ENCODE measurements around the gene ATF4. TPM values are rescaled to one million over a fixed set of nuclear protein-coding genes. Genes with fewer than 3 reads are reported as not detected.

Gene ATF4
- total and polyA plus RNA-seq, 2 of the 8 experiments (the other 6 are each of a cell fraction or from before 2014, with no cell fraction given): 553 to 704 TPM

- H2BK20ac ChIP-seq (ENCODE audit: low read length): no peak overlapping the region
- no peak overlapping the region for H2BK5ac ChIP-seq (ENCODE audit: low read depth, low read length)
- H3K4ac ChIP-seq (replicated peaks; ENCODE audit: insufficient read length, low read depth, low read length): no peak overlapping the region
- FAIRE-seq (no peak), DNase-seq (ENCODE audit: low read depth in 1 of 2, low spot score in 2 of 2) (no peak)
- peaks cover 0 to 14% of the 10 kb centered on the region in 2 experiments; a peak in 2 of 4 replicates for H3K79me2 ChIP-seq (ENCODE audit: control insufficient read depth in 1 of 2, insufficient read depth in 2 of 2, low read length in 2 of 2)
- ChIA-PET CTCF (ENCODE audit: partially characterized antibody) (interaction anchor here (0.7 to 21.9 kb wide), 43 partner anchors 7 to 515 kb away, joined by 3 to 361 read pairs (median 4); partner anchors contain the start of genes ATF4 and MIEF1), POLR2A (ENCODE audit: partially characterized antibody) (interaction anchor here (1.2 to 8.9 kb wide), 9 partner anchors 9 to 507 kb away, joined by 3 to 72 read pairs (median 7); partner anchors contain the start of genes ATF4, MIEF1 and RPL3)
- no peak overlapping the region for H3K9ac ChIP-seq (replicated peaks in 1 of 4; ENCODE audit: extremely low read depth in 1 of 4, low read depth in 3 of 4, low read length in 3 of 4)
- peaks cover 8 to 30% (median 13%) of the 10 kb centered on the region in 4 experiments for H3K4me1 ChIP-seq (replicated peaks in 1 of 4; ENCODE audit: control insufficient read depth in 3 of 4, insufficient read depth in 4 of 4, low read length in 3 of 4)
- no peak overlapping the region for H4K91ac ChIP-seq (replicated peaks; ENCODE audit: insufficient read length, low read length)
- H2BK12ac ChIP-seq (ENCODE audit: low read depth, low read length): no peak overlapping the region
- no peak overlapping the region for H2AFZ ChIP-seq (ENCODE audit: low read length)
- no peak overlapping the region for H3K18ac ChIP-seq (ENCODE audit: extremely low read depth, low read length)
- H3K23ac ChIP-seq (ENCODE audit: insufficient read length): no peak overlapping the region
- H3K27ac ChIP-seq (ENCODE audit: low read depth, low read length): no peak overlapping the region
- no peak overlapping the region for H2AK5ac ChIP-seq (ENCODE audit: low read depth, low read length)
- peaks cover 3% of the 10 kb centered on the region; the same call in 1 of the 2 replicates for H3K79me1 ChIP-seq (ENCODE audit: low read depth, low read length)
- no peak overlapping the region for H2BK120ac ChIP-seq (replicated peaks; ENCODE audit: low read depth, low read length)
- peaks cover 16 to 42% of the 10 kb centered on the region in 2 experiments for H4K20me1 ChIP-seq (replicated peaks in 1 of 2; ENCODE audit: control insufficient read depth in 1 of 2, insufficient read depth in 2 of 2, low read length in 2 of 2)
- H3K27me3 ChIP-seq (replicated peaks in 1 of 4; ENCODE audit: control insufficient read depth in 3 of 4, extremely low read depth in 1 of 4, insufficient read depth in 3 of 4, low read length in 3 of 4): no peaks in the 10 kb centered on the region
- H3K4me3 ChIP-seq (ENCODE audit: extremely low read depth in 1 of 4, insufficient read depth in 2 of 4, low read depth in 3 of 4, low read length in 4 of 4): no peak overlapping the region
- H4K8ac ChIP-seq (ENCODE audit: extremely low read depth, insufficient read depth, low read length): no peak overlapping the region
- peaks cover 6% of the 10 kb centered on the region for H3K23me2 ChIP-seq (ENCODE audit: low read depth, low read length)
- no peak overlapping the region for H3K56ac ChIP-seq (replicated peaks; ENCODE audit: insufficient read length, low read depth, low read length)
- H3K9me3 ChIP-seq (ENCODE audit: insufficient read depth in 2 of 2, low read depth in 1 of 2, low read length in 1 of 2): no peaks in the 10 kb centered on the region
- no peak overlapping the region for H2BK15ac ChIP-seq (ENCODE audit: low read length)
- peaks cover 1 to 11% (median 5%) of the 10 kb centered on the region in 4 experiments for H3K36me3 ChIP-seq (ENCODE audit: control insufficient read depth in 2 of 4, insufficient read depth in 4 of 4, low read length in 3 of 4)
- WGBS, 2 experiments (ENCODE audit: extremely low coverage in 1 of 2, insufficient coverage in 1 of 2, insufficient read length in 1 of 2, insufficient replicate concordance in 2 of 2, low coverage in 1 of 2, low lambda C conversion rate in 2 of 2, missing lambda C conversion rate in 1 of 2): 78% methylated on average over 17 of the region's 17 CpGs; no CpG with 5 or more reads in 1 of the 2 experiments
- H3K14ac ChIP-seq (ENCODE audit: insufficient read length): no peak overlapping the region
- H3K4me2 ChIP-seq (ENCODE audit: insufficient read depth in 1 of 2, low read depth in 2 of 2, low read length in 2 of 2): no peak overlapping the region; a peak in 1 of 4 replicates
- H4K5ac ChIP-seq (ENCODE audit: insufficient read length, low read depth, low read length): no peak overlapping the region
- TF ChIP-seq ZNF274 (IDR thresholded peaks at IDR 0.05; ENCODE audit: borderline replicate concordance, extremely low read depth, low read length) (no peak), POLR2AphosphoS5 (IDR thresholded peaks at IDR 0.05; ENCODE audit: low read depth, low read length) (no peak), SUZ12 (IDR thresholded peaks at IDR 0.05; ENCODE audit: low read length) (no peak), KDM5A (IDR thresholded peaks at IDR 0.05; ENCODE audit: low read length) (no peak), RBBP5 (IDR thresholded peaks at IDR 0.05; ENCODE audit: borderline replicate concordance, low read depth, low read length) (no peak), NANOG (IDR thresholded peaks at IDR 0.05; ENCODE audit: insufficient read depth, low read depth, low read length, poor library complexity, severe bottlenecking) (no peak), EGR1 (IDR thresholded peaks at IDR 0.05; ENCODE audit: borderline replicate concordance, low read depth, low read length) (no peak), KDM1A (IDR thresholded peaks at IDR 0.05; ENCODE audit: borderline replicate concordance, low read length) (no peak), SP2 (IDR thresholded peaks at IDR 0.05; ENCODE audit: low read length) (no peak), JUN (IDR thresholded peaks at IDR 0.05; ENCODE audit: low read depth, low read length) (no peak), TBP (IDR thresholded peaks at IDR 0.05; ENCODE audit: low read depth, low read length) (no peak), SRF (IDR thresholded peaks at IDR 0.05; ENCODE audit: low read depth, low read length) (no peak), RAD21 (IDR thresholded peaks at IDR 0.05 in 1 of 2, conservative IDR thresholded peaks at IDR 0.05 in 1 of 2; ENCODE audit: low read depth in 2 of 2, low read length in 2 of 2) (no peak), SAP30 (IDR thresholded peaks at IDR 0.05; ENCODE audit: insufficient read depth, insufficient replicate concordance, low read length) (no peak)
These were observed 9.1 kb downstream of the ATF4 start for GRCh38 chr22:39529487-39529851.

Data from H1 (cell line).